GM18867 (cell line): ENCODE data around the gene NDUFS3.
A peak's percentile ranks its signal among the peaks of the same experiment; 100 is the strongest.

Experiments used
- ATAC-seq: cut with Tn5 transposase; IDR thresholded peaks from one replicate; pipeline ENCODE4 v1.9.1; 2021; ENCODE audit warnings: mild to moderate bottlenecking, moderate library complexity; ENCODE audit not compliant: unreplicated experiment

Gene NDUFS3

DNA sequence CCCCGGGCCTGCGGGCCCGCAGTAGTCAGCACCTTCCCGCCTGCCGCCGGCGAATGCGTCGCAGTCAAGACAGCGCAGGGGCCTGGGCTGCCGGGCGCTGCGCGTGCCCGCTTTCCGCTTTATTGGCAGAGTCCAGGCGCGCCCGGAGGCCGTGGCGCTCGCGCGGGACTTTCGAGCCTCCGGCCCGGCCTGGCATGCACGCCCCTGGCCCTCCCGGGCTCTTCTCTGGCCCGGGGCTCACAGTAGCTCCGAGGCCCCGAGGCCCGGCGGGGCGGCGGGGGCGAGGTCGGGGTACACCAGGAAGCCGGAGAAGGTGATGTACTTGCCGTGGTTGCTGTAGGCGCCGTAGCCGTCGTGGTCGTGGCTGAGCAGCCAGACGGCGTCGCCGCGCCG, 10.7 kb downstream of the NDUFS3 start:
- ATAC-seq: no peak

DNA sequence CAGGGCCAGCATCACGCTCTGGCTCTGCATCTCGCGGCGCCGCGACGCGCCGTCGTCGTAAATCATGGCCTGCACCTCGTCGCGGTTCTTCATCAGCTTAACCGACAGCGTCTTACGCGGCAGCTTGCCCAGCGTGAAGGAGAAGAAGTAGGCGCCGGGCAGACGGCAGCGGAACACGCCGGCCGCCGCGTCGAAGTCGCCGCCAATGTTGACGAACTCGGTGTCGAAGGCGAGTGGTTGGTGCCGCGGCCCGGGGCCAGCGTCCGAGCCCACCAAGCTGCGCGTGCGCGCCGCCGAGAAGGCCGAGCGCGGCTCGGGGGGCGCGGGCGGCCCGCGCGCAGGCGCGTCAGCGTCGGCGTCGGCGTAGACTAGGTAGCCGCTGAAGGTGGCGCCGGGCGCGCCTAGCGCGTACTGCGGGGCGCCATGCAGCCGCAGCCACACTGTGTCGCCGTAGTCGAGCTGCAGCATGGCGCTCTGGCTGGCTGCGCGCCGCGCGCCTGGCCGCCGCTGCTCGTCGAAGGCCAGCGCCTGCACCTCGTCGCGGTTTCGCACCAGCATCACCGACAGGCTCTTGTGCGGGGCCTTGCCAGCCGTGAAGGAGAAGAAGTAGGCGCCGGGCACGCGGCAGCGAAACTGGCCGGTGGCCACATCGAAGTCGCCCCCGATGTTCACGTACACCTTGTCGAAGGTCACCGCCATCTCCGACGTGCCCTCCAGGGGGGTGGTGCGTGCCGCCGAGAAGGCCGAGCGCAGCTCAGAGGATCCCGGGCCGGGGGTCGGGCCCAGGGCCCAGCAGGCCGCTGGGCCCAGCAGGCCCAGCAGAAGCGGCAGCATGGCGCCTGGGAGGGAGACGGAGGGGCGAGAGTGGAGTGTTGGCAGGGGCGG, 11.3 kb downstream of the NDUFS3 start:
- ATAC-seq: no peak

DNA sequence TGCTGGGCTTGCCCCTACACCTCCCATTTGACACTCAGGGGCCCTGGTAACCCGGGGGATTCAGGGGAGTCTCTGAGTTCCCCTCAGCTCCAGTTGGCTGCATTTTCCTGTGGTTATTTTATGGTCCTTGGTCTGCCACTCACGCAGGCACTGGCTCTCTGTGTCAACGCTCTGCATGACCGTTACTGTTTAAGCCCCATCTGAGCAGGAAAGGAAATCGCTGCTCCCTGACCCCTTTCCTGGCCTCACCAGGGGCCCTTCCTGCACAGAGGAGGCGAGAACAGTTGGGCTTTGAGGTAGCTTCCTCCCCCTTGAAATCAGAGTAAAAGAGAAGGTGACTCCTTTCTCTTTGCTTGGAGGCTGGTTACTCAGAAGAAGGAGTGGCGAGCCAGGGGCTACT, 12.9 kb downstream of the NDUFS3 start:
- ATAC-seq: no peak

DNA sequence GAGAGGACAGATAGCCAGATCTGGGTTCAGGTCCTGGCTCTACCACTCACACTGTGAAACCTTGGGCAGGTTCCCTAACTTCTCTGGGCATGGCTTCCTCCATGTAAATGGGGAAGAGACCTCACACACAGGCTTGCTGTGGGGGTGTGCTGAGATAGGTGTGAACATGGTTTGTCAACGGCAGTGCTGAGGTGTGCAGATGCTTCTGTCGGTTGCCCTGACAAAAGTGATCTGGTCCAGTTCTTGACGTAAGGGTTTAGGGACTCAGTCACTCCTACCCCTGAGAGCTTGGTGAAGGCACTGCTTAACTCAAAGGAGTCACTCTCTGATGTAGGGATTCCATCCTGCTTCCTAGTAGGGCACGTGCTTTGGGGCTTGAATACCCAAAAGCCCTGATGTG, 13.4 kb downstream of the NDUFS3 start:
- no peak for ATAC-seq

DNA sequence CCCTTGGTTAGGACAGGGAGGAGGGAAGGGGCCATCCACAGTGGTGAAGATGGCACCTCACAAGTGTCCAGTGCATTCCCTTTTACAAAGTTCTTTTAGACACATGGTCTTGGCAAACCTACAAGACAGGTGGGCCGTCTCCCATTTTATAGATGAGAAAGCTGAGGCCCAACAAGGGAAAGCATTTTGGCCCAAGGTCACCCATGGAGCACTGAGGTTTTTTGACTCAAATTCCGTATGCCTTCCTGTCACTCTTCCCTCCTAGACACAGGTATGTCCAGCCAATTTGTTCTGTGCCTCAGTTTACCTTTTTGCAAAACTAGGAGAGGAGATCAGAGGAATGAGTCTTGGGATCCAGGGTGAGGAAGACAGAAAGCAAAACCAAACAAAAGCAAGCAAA, 14.1 kb downstream of the NDUFS3 start:
- no peak for ATAC-seq

DNA sequence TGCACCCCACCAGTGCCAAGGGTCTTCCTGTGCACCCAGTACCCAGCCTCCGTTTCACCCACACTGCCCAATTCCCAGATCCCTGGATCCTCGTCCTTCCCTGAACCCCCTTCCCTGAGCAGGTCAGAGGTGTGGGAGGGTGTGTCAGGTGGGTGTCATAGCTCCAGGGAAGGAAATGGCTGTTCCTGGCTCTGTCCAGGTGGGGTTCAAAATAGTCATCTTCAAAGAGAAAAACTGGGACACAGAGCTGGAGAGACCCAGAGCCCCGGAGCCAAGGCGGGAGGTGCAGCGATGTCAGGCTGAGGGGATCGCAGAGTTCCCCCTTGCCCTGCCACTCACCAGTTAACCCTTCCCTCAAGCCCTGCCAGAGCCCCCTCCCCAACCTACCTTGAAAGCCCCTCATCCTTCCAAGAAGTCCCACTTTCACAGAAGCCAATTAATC, 14.6 kb downstream of the NDUFS3 start:
- no peak for ATAC-seq

DNA sequence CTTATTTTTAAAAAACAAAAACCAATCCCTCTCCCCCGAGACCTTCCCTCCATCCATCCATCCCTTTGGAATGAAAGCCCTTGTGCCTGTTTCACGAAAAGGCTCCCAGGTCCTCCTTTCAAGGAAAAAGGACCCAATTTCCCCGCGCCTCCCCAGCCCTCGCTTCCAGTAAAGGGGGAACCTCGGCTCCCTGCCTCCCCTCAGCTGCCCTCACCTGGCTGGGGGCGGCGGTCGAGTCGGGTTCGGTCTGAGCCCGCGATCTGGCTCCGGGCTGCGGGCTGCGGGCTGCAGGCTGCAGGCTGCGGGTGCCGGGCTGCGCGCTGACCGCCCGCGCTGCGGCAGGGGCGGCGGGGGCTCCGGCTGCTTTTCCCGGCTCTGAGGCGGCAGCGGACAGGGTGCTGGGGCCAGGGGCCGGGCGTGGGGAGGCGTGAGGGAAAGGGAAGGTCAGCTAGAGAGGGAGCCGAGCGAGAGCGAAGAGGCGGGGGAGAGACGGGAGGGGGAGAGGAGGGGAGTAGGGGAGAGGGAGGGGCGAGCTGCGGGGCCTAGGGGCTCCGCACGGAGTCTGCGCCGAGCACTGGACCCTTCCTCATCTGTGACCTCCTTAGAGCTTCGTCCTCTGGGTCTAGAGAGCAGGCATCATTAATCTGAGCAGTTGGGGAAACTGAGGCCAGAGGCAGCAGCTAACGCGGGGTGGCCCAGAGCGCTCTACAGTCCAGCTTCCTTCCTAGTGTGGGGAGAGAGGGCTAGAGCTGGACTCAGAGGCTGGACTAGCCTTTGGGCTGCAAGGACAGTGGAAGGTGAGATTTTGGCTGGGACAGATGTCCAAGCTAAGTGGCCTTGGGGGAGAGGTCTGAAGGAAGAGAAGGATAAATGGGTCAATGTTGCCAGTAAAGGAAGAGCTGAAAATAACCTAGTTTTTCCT, 15.3 kb downstream of the NDUFS3 start, which contains the start of gene C1QTNF4:
Gene C1QTNF4, minus strand, starts transcription at position 478 of the 922 bp plus-strand sequence. CDS start 3,601 bp downstream, outside the sequence.
- no peak for ATAC-seq

DNA sequence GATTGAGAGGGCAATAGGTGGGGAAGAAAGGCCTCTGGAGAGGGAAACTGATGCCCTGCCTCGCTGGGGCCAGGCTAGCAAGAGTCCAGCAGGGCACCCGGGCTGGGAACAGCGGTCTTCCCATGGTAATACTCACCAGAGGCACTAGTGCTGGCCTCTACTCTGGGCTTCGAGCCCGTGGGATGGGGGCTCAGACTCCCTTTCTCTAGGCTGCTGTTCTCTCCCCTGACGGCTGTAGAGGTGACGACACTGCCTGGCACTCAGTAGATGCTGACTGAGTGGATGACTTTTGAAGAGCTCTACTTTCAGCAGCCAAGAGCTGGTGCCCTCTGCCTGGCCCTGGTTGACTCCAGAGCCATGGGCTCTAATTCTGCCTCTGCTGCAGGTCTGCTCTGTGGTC, 16.2 kb downstream of the NDUFS3 start:
- ATAC-seq: no peak

DNA sequence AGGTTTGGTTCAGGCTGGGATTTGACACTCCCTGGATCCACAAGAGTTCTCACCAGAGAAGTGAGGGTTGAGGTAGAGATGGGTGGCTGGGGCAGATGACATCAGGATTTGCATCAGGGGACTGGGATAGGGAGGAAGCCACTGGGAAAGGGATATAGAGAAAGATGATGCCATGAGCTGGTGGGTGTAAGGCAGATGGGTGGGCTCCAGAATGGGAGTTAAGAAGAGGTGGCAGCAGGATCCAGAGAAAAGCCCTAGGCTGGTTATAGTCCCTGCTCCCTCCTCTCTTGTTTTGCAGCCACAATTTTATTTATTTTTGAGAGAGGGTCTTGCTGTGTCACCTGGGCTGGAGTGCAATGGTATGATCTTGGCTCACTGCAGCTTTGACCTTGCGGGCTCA, 17.1 kb downstream of the NDUFS3 start:
- no peak for ATAC-seq

DNA sequence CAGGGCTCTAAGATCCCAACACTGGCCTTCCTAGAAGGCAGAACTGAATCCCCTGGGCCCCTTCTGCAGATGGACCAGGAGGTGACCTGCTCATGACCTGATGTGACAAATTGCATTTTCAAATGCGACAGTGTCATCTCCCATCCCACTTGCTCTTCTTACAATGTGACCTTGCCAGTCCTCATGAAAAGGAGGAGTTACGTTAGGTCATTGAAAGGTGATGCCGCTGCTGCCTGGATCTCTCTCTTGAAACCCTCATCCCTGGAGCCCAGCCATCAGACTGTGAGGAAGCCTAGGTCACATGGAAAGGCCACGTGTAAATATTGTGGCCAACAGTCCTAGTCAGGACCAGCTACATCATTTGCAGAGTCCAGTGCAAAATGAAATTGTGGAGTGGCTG, 21.0 kb downstream of the NDUFS3 start:
- no peak for ATAC-seq

DNA sequence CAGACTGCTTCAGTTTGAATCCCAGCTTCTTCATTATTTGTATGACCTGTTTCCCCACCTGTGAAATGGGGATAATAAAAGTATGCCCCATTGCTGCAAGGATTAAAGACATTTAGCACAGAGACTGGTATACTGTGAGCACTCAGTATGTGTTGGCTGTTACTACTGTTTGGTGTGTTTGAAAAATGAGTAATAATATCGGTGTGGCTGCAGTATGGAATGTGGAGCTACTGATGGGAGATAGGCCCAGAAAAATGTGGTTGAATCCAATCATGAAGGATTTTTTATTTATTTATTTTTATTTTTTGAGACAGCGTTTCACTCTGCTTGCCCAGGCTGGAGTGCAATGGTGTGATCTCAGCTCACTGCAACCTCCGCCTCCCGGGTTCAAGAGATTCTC, 24.4 kb downstream of the NDUFS3 start:
- no peak for ATAC-seq

DNA sequence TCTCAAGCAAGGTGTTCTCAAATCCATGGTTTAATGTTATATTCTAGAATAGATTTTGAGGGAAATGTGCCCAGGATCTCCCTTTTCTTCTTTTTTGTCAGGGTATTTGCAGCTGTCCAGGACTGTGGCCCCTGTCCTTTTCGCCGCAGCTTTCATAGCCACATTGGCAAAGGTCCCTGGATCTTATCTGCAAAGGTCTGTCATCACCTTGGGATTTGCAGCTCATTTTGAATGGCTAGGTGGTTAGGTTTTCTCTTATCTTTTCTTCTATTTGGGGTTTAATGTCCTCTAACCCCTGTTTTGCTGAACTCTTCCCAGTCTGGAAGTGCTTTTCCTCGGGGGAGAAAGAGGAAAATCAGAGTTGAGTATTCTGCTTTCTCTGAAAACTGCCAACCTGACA, 27.0 kb downstream of the NDUFS3 start:
- no peak for ATAC-seq

DNA sequence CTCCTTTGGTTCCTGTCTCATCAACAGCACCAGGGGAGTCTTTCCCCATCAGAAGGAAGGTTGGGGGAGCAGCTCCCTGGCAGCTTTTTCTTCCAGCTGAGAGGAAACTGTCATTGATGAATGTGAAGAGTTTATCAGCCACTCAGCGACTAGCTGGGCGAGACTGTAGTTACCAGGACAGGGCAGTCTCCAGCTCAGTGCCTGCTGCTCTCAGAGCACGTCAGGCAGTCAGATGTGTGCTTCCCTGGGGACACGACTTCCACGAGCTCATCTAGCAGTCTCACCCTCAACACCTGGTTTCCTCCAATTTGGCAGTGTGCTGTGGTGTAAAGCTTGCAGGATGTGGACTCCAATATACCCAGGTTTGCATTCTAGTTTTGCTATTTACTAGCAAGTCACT, 27.9 kb downstream of the NDUFS3 start:
- no peak for ATAC-seq

DNA sequence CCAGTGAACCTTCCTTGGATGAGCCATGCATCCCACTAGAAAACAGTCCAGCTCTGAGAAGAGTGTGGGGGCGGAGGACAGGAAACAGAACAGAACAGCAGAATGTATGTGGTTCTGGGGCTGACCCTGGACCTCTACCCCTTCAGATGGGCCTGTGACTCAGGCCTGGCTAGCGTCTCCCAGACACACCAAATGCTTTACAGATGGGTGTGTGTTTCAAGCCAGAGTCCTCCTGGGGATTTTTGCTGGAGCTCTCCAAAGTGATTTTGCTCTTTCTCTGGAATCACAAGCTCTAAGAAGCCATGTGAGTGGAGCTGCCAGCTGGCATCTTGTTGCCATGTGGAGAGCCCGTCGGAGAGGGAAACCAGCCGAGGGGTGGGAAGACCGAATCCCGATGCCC, 28.5 kb downstream of the NDUFS3 start:
- no peak for ATAC-seq

DNA sequence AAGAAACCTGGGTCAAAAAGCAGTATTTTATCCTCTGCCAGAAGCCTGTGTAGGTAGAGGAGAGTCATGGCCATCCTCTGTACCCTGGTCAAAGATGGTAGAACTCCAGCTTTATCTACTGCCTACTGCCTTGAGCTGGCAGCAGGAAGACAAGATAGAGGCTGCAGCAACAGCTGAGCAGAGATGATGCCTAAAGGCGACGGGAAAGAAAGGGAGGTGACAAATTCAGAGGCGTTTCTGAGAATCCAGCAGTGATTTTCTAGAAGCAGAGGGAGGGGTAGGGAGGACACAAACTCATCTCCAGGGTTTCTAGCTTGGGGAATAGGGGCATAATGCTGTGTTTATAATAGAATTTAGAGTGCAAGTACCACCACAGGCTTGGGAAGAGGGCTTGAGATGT, 30.8 kb downstream of the NDUFS3 start:
- ATAC-seq: no peak

DNA sequence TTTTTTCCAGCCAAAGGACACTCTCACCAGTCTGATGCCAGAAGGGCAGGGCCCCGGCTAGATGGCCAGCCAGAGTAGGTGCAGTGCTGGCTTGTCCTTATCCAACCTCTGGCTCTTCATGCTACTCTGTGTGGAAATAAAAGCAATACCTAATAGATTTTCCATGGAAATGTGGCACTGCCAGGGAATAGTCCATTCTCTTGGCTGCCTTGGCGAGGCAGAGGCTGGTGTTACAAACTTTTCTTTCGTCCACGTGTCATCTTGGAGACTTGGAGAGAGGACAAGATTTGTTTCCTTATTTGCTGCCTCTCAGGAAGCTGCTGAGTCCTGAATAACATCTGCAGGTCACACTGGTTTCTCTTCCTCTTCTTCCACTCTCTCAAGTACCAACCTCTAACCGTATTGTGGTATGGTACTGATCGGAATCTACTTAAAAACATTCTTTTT, 32.5 kb downstream of the NDUFS3 start:
- peak; percentile 60 for ATAC-seq

DNA sequence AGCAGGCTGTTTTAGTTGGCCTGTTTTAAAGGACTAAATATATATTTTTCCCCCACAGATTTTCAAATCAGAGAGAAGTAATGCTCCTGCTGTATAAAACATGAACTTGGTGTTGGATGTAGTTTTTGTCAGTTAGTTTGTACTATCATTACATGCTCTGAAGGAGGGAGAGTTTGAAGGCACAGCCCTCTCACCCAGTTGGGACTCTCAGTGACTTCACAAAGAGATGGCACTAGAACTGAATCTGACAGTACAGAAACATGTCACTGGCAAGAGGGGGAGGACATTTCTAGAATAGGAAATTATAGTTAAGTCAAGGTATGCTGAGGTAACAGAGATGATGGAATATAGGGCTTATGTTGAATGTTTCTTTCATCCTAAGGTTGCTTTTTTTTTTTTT, 36.4 kb downstream of the NDUFS3 start:
- ATAC-seq: no peak

DNA sequence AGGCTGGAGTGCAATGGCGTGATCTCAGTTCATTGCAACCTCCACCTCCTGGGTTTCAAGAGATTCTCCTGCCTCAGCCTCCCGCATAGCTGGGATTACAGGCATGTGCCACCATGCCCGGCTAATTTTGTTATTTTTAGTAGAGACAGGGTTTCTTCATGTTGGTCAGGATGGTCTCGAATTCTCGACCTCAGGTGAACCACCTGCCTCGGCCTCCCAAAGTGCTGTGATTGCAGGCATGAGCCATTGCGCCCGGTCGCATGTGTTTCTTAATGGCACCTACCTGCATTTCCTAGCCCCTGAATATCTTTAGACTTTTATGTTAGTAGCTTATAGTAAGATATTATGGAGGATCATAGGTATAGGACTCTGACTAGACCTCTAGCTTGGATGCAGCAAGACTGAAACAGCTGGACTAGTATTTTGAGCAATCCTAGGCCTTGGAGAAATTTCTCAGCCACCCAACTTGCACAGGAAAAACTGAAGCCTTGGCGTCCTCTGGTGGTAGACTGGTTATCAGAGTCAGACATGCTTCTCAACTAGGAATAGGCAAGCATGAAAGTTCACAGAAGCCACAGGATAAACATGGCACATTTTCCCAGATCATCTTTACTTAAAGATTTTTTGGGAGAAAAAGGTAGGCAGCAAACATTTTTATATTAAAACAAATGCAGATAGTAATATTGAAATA, 38.0 kb downstream of the NDUFS3 start:
- ATAC-seq: no peak

DNA sequence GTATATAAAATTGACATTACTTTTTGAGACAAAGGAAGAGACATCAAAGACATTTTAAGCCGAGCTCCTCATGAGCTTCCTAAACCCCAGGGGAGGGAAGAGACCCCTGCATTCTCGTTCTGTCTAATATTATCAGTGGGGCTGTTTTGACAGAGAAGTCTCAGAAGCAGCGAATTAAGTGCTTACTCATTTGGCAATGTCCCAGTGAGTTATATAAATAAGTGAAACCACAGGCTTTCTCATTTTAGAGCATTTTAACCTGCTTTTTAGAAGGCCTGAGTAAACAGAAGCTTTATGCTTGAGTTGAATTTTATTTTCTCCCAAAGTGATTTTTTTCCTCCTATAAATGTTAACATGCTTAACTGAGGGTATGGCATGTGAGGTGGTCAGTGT, 38.5 kb downstream of the NDUFS3 start:
- no peak for ATAC-seq

DNA sequence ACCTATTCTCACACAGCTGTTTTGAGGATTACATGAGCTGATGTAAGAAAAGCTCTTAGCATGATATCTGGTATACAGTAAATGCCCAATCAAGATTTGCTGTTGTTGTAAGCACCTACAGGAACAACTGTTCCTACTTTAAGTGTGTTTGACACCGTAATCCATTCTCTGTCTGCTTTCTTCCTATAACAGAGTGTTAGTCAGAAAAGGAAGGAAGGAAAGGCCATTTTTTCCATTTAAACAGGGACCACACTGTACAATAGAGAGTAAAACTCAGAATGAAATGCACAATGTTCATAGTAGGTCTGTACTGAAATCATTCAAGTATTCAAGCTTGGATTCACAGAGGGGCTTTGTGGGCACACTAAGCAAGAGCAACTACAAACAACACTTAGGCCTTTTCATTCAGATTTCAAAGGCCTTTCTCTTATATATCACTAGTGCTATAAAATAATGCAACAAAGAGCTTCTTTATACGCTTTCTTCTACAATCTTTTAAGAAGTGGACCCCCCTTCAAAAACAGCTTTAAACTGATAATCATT, 42.0 kb downstream of the NDUFS3 start:
- ATAC-seq: no peak

DNA sequence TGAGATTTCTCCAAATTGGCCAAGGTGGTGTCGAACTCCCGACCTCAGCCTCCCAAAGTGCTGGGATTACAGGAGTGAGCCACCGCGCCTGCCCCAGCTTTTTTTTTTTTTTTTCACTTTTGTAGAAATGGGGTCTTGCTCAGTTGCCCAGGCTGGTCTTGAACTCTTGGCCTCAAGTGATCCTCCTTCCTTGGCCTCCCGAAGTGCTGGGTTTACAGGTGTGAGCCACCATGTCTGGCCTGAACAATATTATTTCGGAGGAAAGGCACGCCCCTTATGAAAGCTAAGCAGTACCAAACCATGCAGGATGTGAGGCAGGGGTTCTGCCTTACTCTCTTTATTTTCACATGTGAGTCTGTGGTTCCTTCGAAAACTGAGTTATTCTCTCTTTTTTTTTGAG, 47.4 kb downstream of the NDUFS3 start:
- no peak for ATAC-seq
